Measurements from ENCODE around the gene SIX2.

Gene SIX2

DNA sequence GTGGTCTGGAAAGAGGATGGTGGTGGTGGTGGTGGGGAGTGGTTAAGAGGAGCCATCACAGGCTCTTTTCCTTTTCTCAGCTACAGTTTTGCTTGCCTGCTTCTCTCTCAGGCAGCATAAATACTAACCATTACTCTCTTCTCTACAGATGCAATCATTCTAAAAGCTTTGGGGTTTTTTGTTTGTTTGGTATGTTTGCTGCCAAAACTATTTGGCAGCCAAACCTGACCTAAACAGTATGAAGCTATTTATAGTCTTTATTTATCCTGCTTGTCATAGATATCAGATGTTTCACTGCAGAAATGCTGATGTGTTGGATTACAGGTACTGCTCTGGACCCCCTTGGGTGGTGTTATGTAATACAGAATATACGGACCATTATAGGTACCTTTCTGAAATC is 52.4 kb downstream of the SIX2 start:
- Histone ChIP-seq H3K9ac (ENCODE audit: low read depth in 1 of 2, low read length in 2 of 2) (no peak overlapping the region), H3K36me3 (ENCODE audit: control insufficient read depth in 2 of 2, insufficient read depth in 2 of 2, low read length in 2 of 2) (no peaks in the 10 kb centered on the region), H3K9me3 (ENCODE audit: control insufficient read depth in 2 of 2, low read length in 2 of 2) (no peaks in the 10 kb centered on the region), H3K4me3 (ENCODE audit: low read length in 2 of 2) (no peak overlapping the region), H3K27ac (ENCODE audit: low read depth in 2 of 2, low read length in 2 of 2) (no peak overlapping the region), H3K27me3 (ENCODE audit: control insufficient read depth in 2 of 2, insufficient read depth in 2 of 2, low read length in 2 of 2) (peaks cover 38 to 41% of the 10 kb centered on the region in 2 donors), H3K4me1 (ENCODE audit: control insufficient read depth in 2 of 2, insufficient read depth in 2 of 2, low read length in 2 of 2) (peaks cover 17% of the 10 kb centered on the region in 2 donors)

DNA sequence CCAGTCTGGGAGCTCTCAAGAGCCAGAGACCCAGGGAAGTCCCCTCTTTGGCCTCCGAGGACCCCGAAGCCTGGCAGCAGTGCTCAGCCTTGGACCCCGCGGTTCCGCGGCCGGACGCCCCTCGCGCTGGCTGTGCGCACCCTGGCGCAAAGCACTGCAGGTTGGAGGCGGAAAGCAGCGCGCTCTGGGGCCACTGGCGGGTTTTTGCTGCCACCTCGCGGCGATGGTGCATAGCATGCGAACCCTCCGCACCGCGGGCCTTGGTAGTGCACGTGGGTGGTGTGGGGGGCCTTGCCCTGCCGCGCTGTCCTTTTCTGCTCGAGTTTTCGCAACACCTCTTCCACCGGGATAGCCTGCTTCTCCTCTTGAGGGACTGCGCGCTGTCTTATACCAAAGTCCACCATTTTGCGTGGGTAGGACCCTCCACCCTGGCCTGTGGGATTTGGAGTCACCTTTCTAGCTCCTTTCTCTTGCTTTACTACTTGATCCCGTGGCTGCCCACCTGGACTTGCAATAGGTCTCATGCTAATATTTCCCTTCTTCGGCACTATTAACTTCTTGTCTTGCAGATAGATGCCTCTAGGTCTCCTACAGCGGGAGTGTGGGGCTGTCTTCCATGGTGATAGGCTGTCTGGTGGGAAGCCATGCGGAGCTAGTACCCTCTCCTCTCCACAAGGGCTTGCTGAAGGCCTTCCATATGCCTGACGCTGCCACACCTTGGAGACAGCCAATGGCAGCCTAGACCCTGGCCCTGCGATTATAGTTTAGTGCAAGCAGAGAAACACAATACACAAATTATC is 53.5 kb downstream of the SIX2 start:
- Histone ChIP-seq H3K9ac (ENCODE audit: low read depth in 1 of 2, low read length in 2 of 2) (no peak overlapping the region), H3K27ac (ENCODE audit: low read depth in 2 of 2, low read length in 2 of 2) (no peak overlapping the region), H3K27me3 (ENCODE audit: control insufficient read depth in 2 of 2, insufficient read depth in 2 of 2, low read length in 2 of 2) (peaks cover 47 to 51% of the 10 kb centered on the region in 2 donors), H3K4me3 (ENCODE audit: low read length in 2 of 2) (peak overlapping the region in 1 of 2 donors; percentile 26), H3K36me3 (ENCODE audit: control insufficient read depth in 2 of 2, insufficient read depth in 2 of 2, low read length in 2 of 2) (no peaks in the 10 kb centered on the region), H3K9me3 (ENCODE audit: control insufficient read depth in 2 of 2, low read length in 2 of 2) (no peaks in the 10 kb centered on the region), H3K4me1 (ENCODE audit: control insufficient read depth in 2 of 2, insufficient read depth in 2 of 2, low read length in 2 of 2) (peaks cover 17% of the 10 kb centered on the region in 2 donors)

Measured in mucosa of rectum (tissue), 2 donors.